NB4 (cell line): ENCODE data around the gene SNTB2.

Experiments used
- DNase-seq: peaks from one replicate; pipeline ENCODE4 v3.0.0; 2010; ENCODE audit warnings: low read depth
- H3K4me3 ChIP-seq: one replicate; pipeline ENCODE4 v1.5.1; 2011; ENCODE audit warnings: mild to moderate bottlenecking, low read depth, low read length, moderate library complexity
- CTCF ChIP-seq: IDR thresholded peaks from one replicate; pipeline ENCODE4 v1.5.1; 2012; ENCODE audit warnings: low read depth, low read length
- MAX ChIP-seq: IDR thresholded peaks from 2 replicates; pipeline ENCODE4 v1.6.1; 2011; ENCODE audit warnings: low read depth, low read length
- MYC ChIP-seq: IDR thresholded peaks from 2 replicates; pipeline ENCODE4 v1.6.1; 2011; ENCODE audit warnings: low read depth, low read length
- POLR2A ChIP-seq: IDR thresholded peaks from 2 replicates; pipeline ENCODE4 v1.6.1; 2011; ENCODE audit warnings: mild to moderate bottlenecking; ENCODE audit not compliant: insufficient read length; ENCODE audit errors: extremely low read depth

SNTB2 gene

GRCh38 chr16:69187446-69188235 lies 677 bp downstream of the SNTB2 start:
- no peak for TF ChIP-seq POLR2A
- no peak for TF ChIP-seq MYC
- TF ChIP-seq MAX, result no peak
- no peak for TF ChIP-seq CTCF
- peak; percentile 59 for DNase-seq
- peak overlapping the region; percentile 52 for H3K4me3 ChIP-seq

- DNase-seq, result peak; percentile 38
- TF ChIP-seq MAX (no peak), POLR2A (no peak), CTCF (no peak), MYC (no peak)
- peak overlapping the region; percentile 52 for H3K4me3 ChIP-seq
Measured at GRCh38 chr16:69188236-69188549, 1.2 kb downstream of the SNTB2 start.

GRCh38 chr16:69188716-69189115 lies 1.8 kb downstream of the SNTB2 start:
- no peak for DNase-seq
- no peak overlapping the region for H3K4me3 ChIP-seq
- no peak for TF ChIP-seq CTCF
- TF ChIP-seq POLR2A, result no peak
- no peak for TF ChIP-seq MAX
- TF ChIP-seq MYC, result no peak

- H3K4me3 ChIP-seq, result no peak overlapping the region
- DNase-seq, result no peak
- TF ChIP-seq MAX, result no peak
- TF ChIP-seq POLR2A, result no peak
- TF ChIP-seq CTCF, result no peak
- TF ChIP-seq MYC, result no peak
Measured at GRCh38 chr16:69190046-69190588, 3.2 kb downstream of the SNTB2 start.

GRCh38 chr16:69190598-69190997 lies 3.6 kb downstream of the SNTB2 start:
- H3K4me3 ChIP-seq, result no peak overlapping the region
- DNase-seq, result peak; percentile 95
- TF ChIP-seq MYC (no peak), MAX (no peak), POLR2A (no peak), CTCF (no peak)
